ENCODE data around the gene IRF2BP1.

DNA sequence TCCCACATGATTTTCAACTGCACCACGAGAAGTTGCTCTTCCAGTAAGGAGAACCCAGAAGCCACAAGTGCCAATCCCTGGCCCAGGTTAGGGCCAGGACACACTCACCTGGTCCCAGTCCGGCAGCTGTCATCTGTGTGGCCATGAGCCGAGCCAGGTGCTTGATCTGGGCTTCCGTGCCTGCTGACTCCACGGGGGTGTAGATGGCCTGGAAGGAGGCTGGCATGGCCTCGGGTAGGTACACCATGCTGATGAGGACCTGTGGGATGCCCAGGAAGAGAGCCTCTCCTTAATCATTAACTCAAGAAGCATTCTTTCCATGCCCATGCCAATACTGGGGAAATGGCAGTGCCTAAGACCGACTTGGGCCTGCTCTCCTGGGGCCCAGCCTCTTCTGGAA lies 51.0 kb downstream of the IRF2BP1 start:
- TF ChIP-seq, protein P1, sequence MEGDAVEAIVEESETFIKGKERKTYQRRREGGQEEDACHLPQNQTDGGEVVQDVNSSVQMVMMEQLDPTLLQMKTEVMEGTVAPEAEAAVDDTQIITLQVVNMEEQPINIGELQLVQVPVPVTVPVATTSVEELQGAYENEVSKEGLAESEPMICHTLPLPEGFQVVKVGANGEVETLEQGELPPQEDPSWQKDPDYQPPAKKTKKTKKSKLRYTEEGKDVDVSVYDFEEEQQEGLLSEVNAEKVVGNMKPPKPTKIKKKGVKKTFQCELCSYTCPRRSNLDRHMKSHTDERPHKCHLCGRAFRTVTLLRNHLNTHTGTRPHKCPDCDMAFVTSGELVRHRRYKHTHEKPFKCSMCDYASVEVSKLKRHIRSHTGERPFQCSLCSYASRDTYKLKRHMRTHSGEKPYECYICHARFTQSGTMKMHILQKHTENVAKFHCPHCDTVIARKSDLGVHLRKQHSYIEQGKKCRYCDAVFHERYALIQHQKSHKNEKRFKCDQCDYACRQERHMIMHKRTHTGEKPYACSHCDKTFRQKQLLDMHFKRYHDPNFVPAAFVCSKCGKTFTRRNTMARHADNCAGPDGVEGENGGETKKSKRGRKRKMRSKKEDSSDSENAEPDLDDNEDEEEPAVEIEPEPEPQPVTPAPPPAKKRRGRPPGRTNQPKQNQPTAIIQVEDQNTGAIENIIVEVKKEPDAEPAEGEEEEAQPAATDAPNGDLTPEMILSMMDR (IDR thresholded peaks at IDR 0.05): no peak
- no peak for TF ChIP-seq POLR2AphosphoS5 (IDR thresholded peaks at IDR 0.05)
